Peyer's patch (tissue), 4 donors: ENCODE data around the gene GPR65.

ENCODE experiments used
- CTCF ChIP-seq, 6 experiments: fragments of 450-650 bp in 4 of 6; fragments of 200-600 bp in 2 of 6; sonication (generic) in 1 of 6; IDR thresholded peaks; one replicate each; pipeline ENCODE4 v1.5.1; 2017 to 2019; ENCODE audit warnings: antibody characterized with exemption in 6 of 6, mild to moderate bottlenecking in 3 of 6, moderate library complexity in 1 of 6
- POLR2A ChIP-seq, 2 donors: fragments of 450-650 bp; IDR thresholded peaks; one replicate each; pipeline ENCODE4 v1.5.1; 2017; ENCODE audit warnings: antibody characterized with exemption in 2 of 2, mild to moderate bottlenecking in 2 of 2, moderate library complexity in 2 of 2

GRCh38 chr14:88063811-88064210 is 58.9 kb downstream of the GPR65 start:
- TF ChIP-seq CTCF (IDR thresholded peaks at IDR 0.05) (no peak), POLR2A (IDR thresholded peaks at IDR 0.05) (no peak)
